ENCODE results near the gene ZNF594. TPM values are rescaled to one million over a fixed set of nuclear protein-coding genes. Genes with fewer than 3 reads are reported as not detected.

ZNF594 gene
- total RNA-seq, 1 donor from 2014 or later: 20.3 TPM

- no peaks in the 10 kb centered on the region for H3K27me3 Mint-ChIP-seq
- H3K36me3 Mint-ChIP-seq: peaks cover 10% of the 10 kb centered on the region
- no peak for TF ChIP-seq CTCF (conservative IDR thresholded peaks at IDR 0.05)
- H3K4me1 Mint-ChIP-seq (ENCODE audit: unreplicated experiment): no peaks in the 10 kb centered on the region
- H3K27ac Mint-ChIP-seq: no peak overlapping the region
- peaks cover 5% of the 10 kb centered on the region for H3K9me3 Mint-ChIP-seq
- no peak for DNase-seq (ENCODE audit: extremely low spot score, unreplicated experiment)
- no peak overlapping the region for H3K4me3 Mint-ChIP-seq
Measured at GRCh38 chr17:5203908-5204294, 12.2 kb upstream of the ZNF594 start.

- H3K9me3 Mint-ChIP-seq: peaks cover 5% of the 10 kb centered on the region
- no peak overlapping the region for H3K27ac Mint-ChIP-seq
- no peaks in the 10 kb centered on the region for H3K4me1 Mint-ChIP-seq (ENCODE audit: unreplicated experiment)
- H3K4me3 Mint-ChIP-seq: no peak overlapping the region
- peaks cover 10% of the 10 kb centered on the region for H3K36me3 Mint-ChIP-seq
- no peak for DNase-seq (ENCODE audit: extremely low spot score, unreplicated experiment)
- no peaks in the 10 kb centered on the region for H3K27me3 Mint-ChIP-seq
- TF ChIP-seq CTCF (conservative IDR thresholded peaks at IDR 0.05): no peak
Measured at GRCh38 chr17:5203178-5203907, 11.7 kb upstream of the ZNF594 start.

GRCh38 chr17:5201011-5201410 is 9.3 kb upstream of the ZNF594 start:
- Mint-ChIP-seq H3K27me3 (no peaks in the 10 kb centered on the region), H3K9me3 (peaks cover 5% of the 10 kb centered on the region), H3K4me3 (no peak overlapping the region), H3K4me1 (ENCODE audit: unreplicated experiment) (no peaks in the 10 kb centered on the region), H3K27ac (no peak overlapping the region), H3K36me3 (peaks cover 10% of the 10 kb centered on the region)
- no peak for DNase-seq (ENCODE audit: extremely low spot score, unreplicated experiment)
- TF ChIP-seq CTCF (conservative IDR thresholded peaks at IDR 0.05): no peak

GRCh38 chr17:5200360-5200759 is 8.7 kb upstream of the ZNF594 start:
- H3K4me3 Mint-ChIP-seq: no peak overlapping the region
- DNase-seq (ENCODE audit: extremely low spot score, unreplicated experiment): no peak
- H3K27ac Mint-ChIP-seq: no peak overlapping the region
- H3K27me3 Mint-ChIP-seq: no peaks in the 10 kb centered on the region
- H3K9me3 Mint-ChIP-seq: peaks cover 5% of the 10 kb centered on the region
- no peaks in the 10 kb centered on the region for H3K4me1 Mint-ChIP-seq (ENCODE audit: unreplicated experiment)
- no peak for TF ChIP-seq CTCF (conservative IDR thresholded peaks at IDR 0.05)
- peaks cover 10% of the 10 kb centered on the region for H3K36me3 Mint-ChIP-seq

GRCh38 chr17:5198472-5198871 is 6.8 kb upstream of the ZNF594 start:
- H3K4me1 Mint-ChIP-seq (ENCODE audit: unreplicated experiment): no peaks in the 10 kb centered on the region
- H3K4me3 Mint-ChIP-seq: no peak overlapping the region
- peaks cover 4% of the 10 kb centered on the region for H3K36me3 Mint-ChIP-seq
- no peak overlapping the region for H3K27ac Mint-ChIP-seq
- H3K27me3 Mint-ChIP-seq: no peaks in the 10 kb centered on the region
- no peak for TF ChIP-seq CTCF (conservative IDR thresholded peaks at IDR 0.05)
- DNase-seq (ENCODE audit: extremely low spot score, unreplicated experiment): no peak
- H3K9me3 Mint-ChIP-seq: no peaks in the 10 kb centered on the region

Measured in type B pancreatic cell (in vitro differentiated cells).